Measurements from ENCODE around the gene DPP3.
"Not testable (repeated sequence)": the region's sequence is repeated elsewhere in the genome, so short reads cannot be mapped to it uniquely, and the experiment has no call there.

Gene DPP3

DNA sequence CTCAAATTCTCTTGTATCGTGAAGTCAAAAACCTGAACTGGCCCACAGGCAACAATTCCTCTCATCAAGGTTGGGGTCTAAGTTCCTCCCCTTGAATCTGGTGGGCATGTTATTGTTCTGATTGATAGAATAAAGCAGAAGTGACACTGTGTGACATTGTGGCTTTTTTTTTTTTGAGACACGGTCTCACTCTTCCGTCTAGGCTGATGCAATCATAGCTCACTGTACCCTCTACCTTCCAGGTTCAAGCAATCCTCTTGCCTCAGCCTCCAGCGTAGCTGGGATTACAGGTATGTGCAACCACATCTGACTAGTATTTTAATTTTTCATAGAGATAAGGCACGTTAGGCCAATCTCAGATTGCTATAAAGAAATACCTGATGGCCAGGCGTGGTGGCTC, 22.4 kb upstream of the DPP3 start:
- in situ Hi-C loops (cut with HindIII; ENCODE audit: low sequenced_read_pairs), result no loop called here

DNA sequence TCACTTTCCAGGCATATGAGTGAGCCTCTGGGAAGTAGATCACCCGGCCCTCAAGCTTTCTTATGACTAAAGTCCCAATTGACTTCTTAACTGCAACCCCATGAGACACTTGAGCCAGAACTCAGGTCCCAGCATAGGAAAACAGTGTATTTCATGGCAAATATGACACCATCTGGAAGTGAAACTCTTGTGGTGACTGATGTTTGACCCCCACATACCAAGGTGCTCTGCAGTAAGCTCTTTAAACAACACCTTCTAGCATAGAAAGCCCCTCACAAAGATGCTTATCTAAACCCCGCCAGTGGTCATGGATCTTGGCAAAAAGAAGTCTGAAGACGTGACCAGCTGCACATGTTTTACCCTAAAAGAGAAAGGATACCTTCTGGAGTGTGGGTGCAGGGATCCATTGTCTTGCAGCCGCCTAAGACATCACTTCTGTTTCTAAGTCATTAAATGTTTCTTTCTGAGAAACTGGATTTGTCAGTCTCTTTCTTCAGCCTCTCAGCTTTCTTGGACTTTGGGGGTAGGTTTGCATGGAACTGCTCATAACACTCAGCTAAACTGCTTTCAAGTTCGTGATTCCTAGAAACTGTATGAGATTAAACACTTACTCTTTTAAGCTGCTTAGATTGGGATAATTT, 21.0 kb upstream of the DPP3 start:
- H3K4me3 ChIP-seq (ENCODE audit: low read depth, low read length), result no peak overlapping the region
- in situ Hi-C loops (cut with HindIII; ENCODE audit: low sequenced_read_pairs), result no loop called here
- TF ChIP-seq, protein P1, sequence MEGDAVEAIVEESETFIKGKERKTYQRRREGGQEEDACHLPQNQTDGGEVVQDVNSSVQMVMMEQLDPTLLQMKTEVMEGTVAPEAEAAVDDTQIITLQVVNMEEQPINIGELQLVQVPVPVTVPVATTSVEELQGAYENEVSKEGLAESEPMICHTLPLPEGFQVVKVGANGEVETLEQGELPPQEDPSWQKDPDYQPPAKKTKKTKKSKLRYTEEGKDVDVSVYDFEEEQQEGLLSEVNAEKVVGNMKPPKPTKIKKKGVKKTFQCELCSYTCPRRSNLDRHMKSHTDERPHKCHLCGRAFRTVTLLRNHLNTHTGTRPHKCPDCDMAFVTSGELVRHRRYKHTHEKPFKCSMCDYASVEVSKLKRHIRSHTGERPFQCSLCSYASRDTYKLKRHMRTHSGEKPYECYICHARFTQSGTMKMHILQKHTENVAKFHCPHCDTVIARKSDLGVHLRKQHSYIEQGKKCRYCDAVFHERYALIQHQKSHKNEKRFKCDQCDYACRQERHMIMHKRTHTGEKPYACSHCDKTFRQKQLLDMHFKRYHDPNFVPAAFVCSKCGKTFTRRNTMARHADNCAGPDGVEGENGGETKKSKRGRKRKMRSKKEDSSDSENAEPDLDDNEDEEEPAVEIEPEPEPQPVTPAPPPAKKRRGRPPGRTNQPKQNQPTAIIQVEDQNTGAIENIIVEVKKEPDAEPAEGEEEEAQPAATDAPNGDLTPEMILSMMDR (IDR thresholded peaks at IDR 0.05; ENCODE audit: low read depth, low read length, missing control alignments), result no peak
- no peak for DNase-seq (ENCODE audit: low read depth)

More for the DNA sequence above, 22.4 kb upstream of the DPP3 start:
- no peak for DNase-seq (ENCODE audit: low read depth)
- no peak overlapping the region for H3K4me3 ChIP-seq (ENCODE audit: low read depth, low read length)
- TF ChIP-seq, protein P1 (IDR thresholded peaks at IDR 0.05; ENCODE audit: low read depth, low read length, missing control alignments), result no peak

- in situ Hi-C loops (cut with HindIII; ENCODE audit: low sequenced_read_pairs), result no loop called here
- DNase-seq (ENCODE audit: low read depth), result no peak
- TF ChIP-seq, protein P1 (IDR thresholded peaks at IDR 0.05; ENCODE audit: low read depth, low read length, missing control alignments), result no peak
- no peak overlapping the region for H3K4me3 ChIP-seq (ENCODE audit: low read depth, low read length)
Measured at GRCh38 chr11:66462010-66462409, 18.2 kb upstream of the DPP3 start.

- in situ Hi-C loops (cut with HindIII; ENCODE audit: low sequenced_read_pairs), result no loop called here
- H3K4me3 ChIP-seq (ENCODE audit: low read depth, low read length), result no peak overlapping the region
- DNase-seq (ENCODE audit: low read depth), result no peak
- TF ChIP-seq, protein P1 (IDR thresholded peaks at IDR 0.05; ENCODE audit: low read depth, low read length, missing control alignments), result no peak
Measured at GRCh38 chr11:66462911-66463310, 17.3 kb upstream of the DPP3 start.

- H3K4me3 ChIP-seq (ENCODE audit: low read depth, low read length); in situ Hi-C loops (cut with HindIII; ENCODE audit: low sequenced_read_pairs); DNase-seq (ENCODE audit: low read depth): not testable (repeated sequence)
Measured at GRCh38 chr11:66464116-66464515, 16.1 kb upstream of the DPP3 start.

- no peak for DNase-seq (ENCODE audit: low read depth)
- no peak overlapping the region for H3K4me3 ChIP-seq (ENCODE audit: low read depth, low read length)
- TF ChIP-seq, protein P1 (IDR thresholded peaks at IDR 0.05; ENCODE audit: low read depth, low read length, missing control alignments), result no peak
- in situ Hi-C loops (cut with HindIII; ENCODE audit: low sequenced_read_pairs), result no loop called here
Measured at GRCh38 chr11:66464916-66465315, 15.3 kb upstream of the DPP3 start.

- TF ChIP-seq, protein P1 (IDR thresholded peaks at IDR 0.05; ENCODE audit: low read depth, low read length, missing control alignments), result no peak
- in situ Hi-C loops (cut with HindIII; ENCODE audit: low sequenced_read_pairs), result no loop called here
- no peak for DNase-seq (ENCODE audit: low read depth)
- peak overlapping the region; percentile 58 for H3K4me3 ChIP-seq (ENCODE audit: low read depth, low read length)
Measured at GRCh38 chr11:66465373-66466224, 14.6 kb upstream of the DPP3 start.

Measured in astrocyte of the cerebellum (primary cell).